IMR-90 (cell line): ENCODE data around the gene KLHL3. TPM values are rescaled to one million over a fixed set of nuclear protein-coding genes. Genes with fewer than 3 reads are reported as not detected.

Experiments used
- ATAC-seq: fragments of 200-7000 bp; cut with Tn5 transposase; 2 replicates; pipeline ENCODE4 v1.9.1; 2020; ENCODE audit warnings: low read depth, mild to moderate bottlenecking, moderate library complexity
- Bru-seq: library from RNA; stranded (reverse); fragments of 400-500 nt; gene quantifications from one replicate; lab custom pipeline; 2021; lab: Mats Ljungman, UMichigan
- BruChase-seq, 2 experiments: library from RNA; stranded (reverse); fragments of 400-500 nt; gene quantifications; one replicate each; lab custom pipeline; 2021; lab: Mats Ljungman, UMichigan
- BruUV-seq: library from RNA; stranded (reverse); fragments of 400-500 nt; replicated peaks from 2 replicates; lab custom pipeline; 2021; lab: Mats Ljungman, UMichigan
- CTCF ChIA-PET: fragments of 300-600 bp; formaldehyde crosslinking; extraction: SDS; loops from one replicate; lab custom pipeline; 2021; ENCODE audit warnings: antibody characterized with exemption; lab: Yijun Ruan, JAX
- POLR2A ChIA-PET: fragments of 300-600 bp; sonication (Branson Sonifier 250); formaldehyde crosslinking; loops from one replicate; lab custom pipeline; 2022; ENCODE audit warnings: antibody characterized with exemption; ENCODE audit not compliant: unreplicated experiment; lab: Charles Lee
- DNase-seq: peaks from one replicate; pipeline ENCODE4 v3.0.0; 2013
- H2AFZ ChIP-seq: replicated peaks from 2 replicates; pipeline ENCODE3; 2013; ENCODE audit warnings: low read length, mild to moderate bottlenecking; ENCODE audit not compliant: poor library complexity
- H2AK5ac ChIP-seq: 2 replicates; pipeline ENCODE4 v1.6.1; 2013; ENCODE audit warnings: low read depth, low read length, inconsistent platforms
- H2AK9ac ChIP-seq: replicated peaks from 2 replicates; pipeline ENCODE3; 2013; ENCODE audit warnings: mild to moderate bottlenecking, low read depth, low read length, moderate library complexity; ENCODE audit not compliant: poor library complexity
- H2BK120ac ChIP-seq: 2 replicates; pipeline ENCODE4 v1.6.1; 2013; ENCODE audit warnings: low read depth, low read length, inconsistent platforms
- H2BK15ac ChIP-seq: 3 replicates; pipeline ENCODE4 v1.6.1; 2013; ENCODE audit warnings: low read depth, low read length, inconsistent platforms
- H2BK20ac ChIP-seq: 2 replicates; pipeline ENCODE4 v1.6.1; 2013; ENCODE audit warnings: low read depth, mild to moderate bottlenecking, inconsistent platforms, low read length, moderate library complexity
- H2BK5ac ChIP-seq: 2 replicates; pipeline ENCODE4 v1.6.1; 2013; ENCODE audit warnings: mild to moderate bottlenecking, low read depth, low read length, inconsistent platforms; ENCODE audit not compliant: poor library complexity, severe bottlenecking
- H3K14ac ChIP-seq: replicated peaks from 2 replicates; pipeline ENCODE4 v1.6.1; 2013; ENCODE audit warnings: low read depth, low read length, inconsistent platforms
- H3K18ac ChIP-seq: 2 replicates; pipeline ENCODE4 v1.6.1; 2013; ENCODE audit warnings: low read depth, low read length, control low read depth
- H3K23ac ChIP-seq: 2 replicates; pipeline ENCODE4 v1.6.1; 2013; ENCODE audit warnings: low read depth, low read length, inconsistent platforms
- H3K27ac ChIP-seq: 2 replicates; pipeline ENCODE4 v1.5.1; 2013; ENCODE audit warnings: mild to moderate bottlenecking, control low read depth, low read length; ENCODE audit not compliant: insufficient read depth
- H3K27me3 ChIP-seq: 2 replicates; pipeline ENCODE4 v1.6.1; 2013; ENCODE audit warnings: low read length; ENCODE audit not compliant: control insufficient read depth, insufficient read depth
- H3K36me3 ChIP-seq: 2 replicates; pipeline ENCODE4 v1.6.1; 2013; ENCODE audit warnings: low read length, mixed read lengths; ENCODE audit not compliant: control insufficient read depth, insufficient read depth
- H3K4ac ChIP-seq: 2 replicates; pipeline ENCODE4 v1.6.1; 2013; ENCODE audit warnings: low read depth, low read length, inconsistent platforms
- H3K4me1 ChIP-seq: 2 replicates; pipeline ENCODE4 v1.6.1; 2013; ENCODE audit warnings: low read length, mixed read lengths; ENCODE audit not compliant: control insufficient read depth, insufficient read depth
- H3K4me2 ChIP-seq: 2 replicates; pipeline ENCODE4 v1.6.1; 2013; ENCODE audit warnings: low read depth, mild to moderate bottlenecking, control low read depth, low read length, moderate library complexity
- H3K4me3 ChIP-seq: 2 replicates; pipeline ENCODE4 v1.5.1; 2013; ENCODE audit warnings: low read depth, mild to moderate bottlenecking, control low read depth, low read length, moderate library complexity; ENCODE audit not compliant: insufficient read depth
- H3K56ac ChIP-seq: 2 replicates; pipeline ENCODE4 v1.6.1; 2013; ENCODE audit warnings: low read length, inconsistent platforms; ENCODE audit not compliant: insufficient read depth; ENCODE audit errors: extremely low read depth
- H3K79me1 ChIP-seq, 2 experiments: 2 replicates each; pipeline ENCODE4 v1.6.1; 2013; ENCODE audit warnings: low read length in 2 of 2, inconsistent platforms in 1 of 2, low read depth in 1 of 2
- H3K9ac ChIP-seq: 2 replicates; pipeline ENCODE4 v1.6.1; 2013; ENCODE audit warnings: low read depth, low read length, control low read depth
- H3K9me1 ChIP-seq: 2 replicates; pipeline ENCODE4 v1.6.1; 2013; ENCODE audit warnings: low read length, inconsistent platforms; ENCODE audit not compliant: insufficient read depth
- H3K9me3 ChIP-seq: 2 replicates; pipeline ENCODE4 v1.6.1; 2013; ENCODE audit warnings: low read length; ENCODE audit not compliant: control insufficient read depth, insufficient read depth
- H4K20me1 ChIP-seq: 2 replicates; pipeline ENCODE4 v1.6.1; 2013; ENCODE audit warnings: low read length, inconsistent platforms; ENCODE audit not compliant: insufficient read depth
- H4K5ac ChIP-seq: 2 replicates; pipeline ENCODE4 v1.6.1; 2013; ENCODE audit warnings: mild to moderate bottlenecking, low read depth, low read length, control low read depth
- H4K8ac ChIP-seq, 2 experiments: 2 replicates each; pipeline ENCODE4 v1.6.1; 2013; ENCODE audit warnings: low read depth in 2 of 2, low read length in 2 of 2, control low read depth in 1 of 2, inconsistent platforms in 1 of 2
- H4K91ac ChIP-seq: 2 replicates; pipeline ENCODE4 v1.6.1; 2013; ENCODE audit warnings: low read depth, low read length, inconsistent platforms; ENCODE audit not compliant: insufficient read depth
- CEBPB ChIP-seq: IDR thresholded peaks from 2 replicates; pipeline ENCODE4 v1.6.1; 2012; ENCODE audit warnings: low read depth, low read length, improper control_type of control experiment
- CHD1 ChIP-seq: IDR thresholded peaks from 2 replicates; pipeline ENCODE4 v1.6.1; 2012; ENCODE audit warnings: low read depth, low read length, improper control_type of control experiment
- FOS ChIP-seq: fragments of 150-350 bp; IDR thresholded peaks from 2 replicates; pipeline ENCODE4 v1.6.1; 2016; ENCODE audit warnings: low read depth, low read length
- MAFK ChIP-seq: IDR thresholded peaks from 2 replicates; pipeline ENCODE4 v1.6.1; 2012; ENCODE audit warnings: low read depth, low read length, improper control_type of control experiment
- MAZ ChIP-seq: IDR thresholded peaks from 2 replicates; pipeline ENCODE4 v1.6.1; 2012; ENCODE audit warnings: low read depth, mild to moderate bottlenecking, low read length, improper control_type of control experiment, moderate library complexity, borderline replicate concordance
- RCOR1 ChIP-seq: IDR thresholded peaks from 2 replicates; pipeline ENCODE4 v1.6.1; 2012; ENCODE audit warnings: mild to moderate bottlenecking, low read length, improper control_type of control experiment; ENCODE audit not compliant: insufficient replicate concordance
- RFX5 ChIP-seq: IDR thresholded peaks from 2 replicates; pipeline ENCODE4 v1.8.0; 2012; ENCODE audit warnings: low read depth, mild to moderate bottlenecking, low read length, moderate library complexity
- SMC3 ChIP-seq: fragments of 150-350 bp; IDR thresholded peaks from 2 replicates; pipeline ENCODE4 v1.6.1; 2016; ENCODE audit warnings: low read depth, mild to moderate bottlenecking, antibody characterized with exemption, low read length, moderate library complexity
- WGBS, 2 experiments: methylation state at CpG; one replicate each; pipeline versions ENCODE4 v1.1.5 to v1.1.7; 2013; ENCODE audit warnings: missing lambda C conversion rate in 2 of 2; ENCODE audit not compliant: insufficient read length in 1 of 2; ENCODE audit errors: extremely low coverage in 2 of 2; 5-methylcytosine and 5-hydroxymethylcytosine counted together
- dilution Hi-C: fragments of 300-500 bp; cut with HindIII; formaldehyde crosslinking; loops from one replicate; pipeline ENCODE4 v1.14.3; 2018; ENCODE audit warnings: low sequenced_read_pairs; ENCODE audit not compliant: unreplicated experiment
- in situ Hi-C: fragments of 300-500 bp; cut with MboI; formaldehyde crosslinking; loops from 3 replicates; pipeline ENCODE4 v1.14.3; 2019; ENCODE audit warnings: low sequenced_read_pairs, inconsistent platforms, mixed read lengths
- intact Hi-C: fragments of 100-400 bp; cut with micrococcal nuclease; formaldehyde crosslinking; loops from 2 replicates; pipeline ENCODE4 v1.10.0; 2022
- long read RNA-seq: library from polyadenylated mRNA; unstranded; transcript quantifications from one replicate; pipeline ENCODE4 v2.0.0, GENCODE V29; 2021; ENCODE audit not compliant: unreplicated experiment
- polyA plus RNA-seq, 3 experiments: library from polyadenylated mRNA; depleted of rRNA; stranded (reverse); fragments of >200 nt; gene quantifications; 2 replicates each; pipeline ENCODE4 v1.2.3, GENCODE V29; 2012; ENCODE audit warnings: low replicate concordance in 1 of 3
- total RNA-seq: library from RNA; depleted of rRNA; stranded (reverse); fragments of >200 nt; gene quantifications from 2 replicates; pipeline ENCODE4 v1.2.3, GENCODE V29; 2012; rRNA removed
- TF ChIP-seq, protein P1 (sequence below): fragments of 150-350 bp; IDR thresholded peaks from 2 replicates; pipeline ENCODE4 v1.6.1; 2017; ENCODE audit warnings: mild to moderate bottlenecking, antibody characterized with exemption, low read length, low read depth
- TF ChIP-seq, protein P2 (sequence below): conservative IDR thresholded peaks from 2 replicates; pipeline ENCODE4 v1.5.1; 2012; ENCODE audit warnings: mild to moderate bottlenecking, low read depth, low read length, improper control_type of control experiment

Gene KLHL3, protein sequence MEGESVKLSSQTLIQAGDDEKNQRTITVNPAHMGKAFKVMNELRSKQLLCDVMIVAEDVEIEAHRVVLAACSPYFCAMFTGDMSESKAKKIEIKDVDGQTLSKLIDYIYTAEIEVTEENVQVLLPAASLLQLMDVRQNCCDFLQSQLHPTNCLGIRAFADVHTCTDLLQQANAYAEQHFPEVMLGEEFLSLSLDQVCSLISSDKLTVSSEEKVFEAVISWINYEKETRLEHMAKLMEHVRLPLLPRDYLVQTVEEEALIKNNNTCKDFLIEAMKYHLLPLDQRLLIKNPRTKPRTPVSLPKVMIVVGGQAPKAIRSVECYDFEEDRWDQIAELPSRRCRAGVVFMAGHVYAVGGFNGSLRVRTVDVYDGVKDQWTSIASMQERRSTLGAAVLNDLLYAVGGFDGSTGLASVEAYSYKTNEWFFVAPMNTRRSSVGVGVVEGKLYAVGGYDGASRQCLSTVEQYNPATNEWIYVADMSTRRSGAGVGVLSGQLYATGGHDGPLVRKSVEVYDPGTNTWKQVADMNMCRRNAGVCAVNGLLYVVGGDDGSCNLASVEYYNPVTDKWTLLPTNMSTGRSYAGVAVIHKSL
- total RNA-seq = 4.1 and 4.7 TPM in 2 replicates
- 2.1 and 2.3 TPM in 2 replicates for polyA plus RNA-seq (2012; rRNA removed)
- polyA plus RNA-seq (2012; cell fraction: cytosol; rRNA removed) = 0.79 and 1.0 TPM in 2 replicates
- polyA plus RNA-seq (2012; cell fraction: nucleus; rRNA removed; ENCODE audit: low replicate concordance) = 8.1 and 16.6 TPM in 2 replicates
- percentile 40 among the genes with signal in this experiment for Bru-seq, nascent RNA
- percentile 35 among the genes with signal in this experiment for BruChase-seq, experiment 1, labeled RNA remaining after a 6-hour chase
- BruChase-seq, experiment 2, labeled RNA remaining after a 2-hour chase = percentile 36 among the genes with signal in this experiment
- long read RNA-seq = 0 reads

DNA sequence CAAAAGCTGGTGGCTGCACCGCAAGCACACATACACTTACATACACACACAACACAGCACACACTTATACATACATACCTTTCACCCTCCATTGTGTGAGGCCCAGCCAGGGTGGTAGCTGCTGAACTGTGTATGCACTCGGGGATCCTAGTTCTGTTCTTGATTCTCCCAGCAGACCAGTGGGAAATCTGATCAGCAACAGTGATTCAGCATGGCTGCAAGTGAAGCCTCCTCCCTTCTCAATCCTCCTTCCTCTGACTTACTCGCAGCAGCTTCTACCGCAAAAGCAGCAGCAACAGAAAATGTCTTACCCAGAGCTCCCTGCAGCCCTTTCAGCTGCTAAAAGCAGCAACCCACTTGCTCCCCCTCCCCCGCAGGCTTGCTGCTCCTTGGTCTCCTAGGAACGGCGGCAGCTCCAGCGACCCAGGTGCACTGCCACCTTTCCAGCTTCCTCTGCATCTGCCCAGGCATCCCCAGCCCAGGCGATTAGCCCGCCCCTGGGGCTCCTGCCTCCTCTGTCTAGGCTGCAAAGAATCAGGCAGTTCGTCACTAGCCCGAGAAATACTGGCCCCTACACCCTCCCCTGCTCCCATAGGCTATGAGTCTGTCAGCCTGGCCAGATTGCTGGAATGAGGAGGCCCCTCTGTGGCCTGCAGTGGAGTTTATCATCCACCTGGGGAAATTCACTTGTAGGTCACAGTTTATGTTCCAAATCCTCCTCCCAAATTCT is at the start of gene KLHL3:
Gene KLHL3 (minus strand): TSS at position 535 of the 730 bp plus-strand sequence. CDS start 443 bp downstream, at position 92.
- Histone ChIP-seq H3K9me1 (no peaks in the 10 kb centered on the region; the same call in 1 of the 2 replicates), H2AK9ac (peak within 1 kb of the TSS; percentile 45), H4K8ac (peak within 1 kb of the TSS; percentile 9 to 78), H3K4ac (peak within 1 kb of the TSS; percentile 80), H3K23ac (peak within 1 kb of the TSS; percentile 88), H3K4me1 (no peaks in the 10 kb centered on the region; the same call in none of the 2 replicates), H2BK5ac (peak within 1 kb of the TSS; percentile 66), H3K14ac (peak within 1 kb of the TSS; percentile 82), H2BK20ac (peak within 1 kb of the TSS; percentile 49; the same call in 1 of the 2 replicates), H3K9ac (peak within 1 kb of the TSS; percentile 65), H4K5ac (peak within 1 kb of the TSS; percentile 21), H4K20me1 (no peaks in the 10 kb centered on the region), H2BK120ac (peak within 1 kb of the TSS; percentile 64), H3K4me3 (peak within 1 kb of the TSS; percentile 33), H3K36me3 (no peaks in the 10 kb centered on the region), H2AK5ac (0 out of 2 replicates have a peak within 1 kb of the TSS, but pooled peaks have one; percentile 11), H3K56ac (peak within 1 kb of the TSS; percentile 44; the same call in 1 of the 2 replicates), H3K18ac (peak within 1 kb of the TSS; percentile 33; the same call in 1 of the 2 replicates), H2BK15ac (peak within 1 kb of the TSS; percentile 4; the same call in 1 of the 3 replicates), H4K91ac (peak within 1 kb of the TSS; percentile 54; the same call in 1 of the 2 replicates), H3K9me3 (no peaks in the 10 kb centered on the region), H3K4me2 (peak within 1 kb of the TSS; percentile 79), H3K79me1 (no peaks in the 10 kb centered on the region; a peak in 1 of 4 replicates), H3K27ac (peak within 1 kb of the TSS; percentile 6; the same call in 1 of the 2 replicates), H2AFZ (peak within 1 kb of the TSS; percentile 95), H3K27me3 (no peaks in the 10 kb centered on the region; the same call in 1 of the 2 replicates)
- BruUV-seq = no TSS peak
- ChIA-PET POLR2A (no interaction called here), CTCF (interaction anchor here (1.0 to 2.5 kb wide), 2 partner anchors 17 to 76 kb away, joined by 6 to 8 read pairs; no protein-coding TSS in a partner anchor)
- intact Hi-C loops (no loop called here), dilution Hi-C loops (no loop called here), in situ Hi-C loops (loop anchor here (5.0 to 25.0 kb wide), 2 partner anchors 78 to 423 kb away; no protein-coding TSS in a partner anchor)
- DNase-seq (peak; percentile 66), ATAC-seq (peak; percentile 78)
- WGBS, 2 experiments = 0% methylated on average over 5 of the region's 12 CpGs; no CpG with 5 or more reads in 1 of the 2 experiments
- TF ChIP-seq MAZ (no peak), MAFK (no peak), FOS (no peak), RCOR1 (no peak), RFX5 (no peak), SMC3 (peak; percentile 25; the same call in 1 of the 2 replicates), CHD1 (no peak), CEBPB (no peak)
- TF ChIP-seq, protein P1, sequence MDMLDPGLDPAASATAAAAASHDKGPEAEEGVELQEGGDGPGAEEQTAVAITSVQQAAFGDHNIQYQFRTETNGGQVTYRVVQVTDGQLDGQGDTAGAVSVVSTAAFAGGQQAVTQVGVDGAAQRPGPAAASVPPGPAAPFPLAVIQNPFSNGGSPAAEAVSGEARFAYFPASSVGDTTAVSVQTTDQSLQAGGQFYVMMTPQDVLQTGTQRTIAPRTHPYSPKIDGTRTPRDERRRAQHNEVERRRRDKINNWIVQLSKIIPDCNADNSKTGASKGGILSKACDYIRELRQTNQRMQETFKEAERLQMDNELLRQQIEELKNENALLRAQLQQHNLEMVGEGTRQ = no peak
- TF ChIP-seq, protein P2, sequence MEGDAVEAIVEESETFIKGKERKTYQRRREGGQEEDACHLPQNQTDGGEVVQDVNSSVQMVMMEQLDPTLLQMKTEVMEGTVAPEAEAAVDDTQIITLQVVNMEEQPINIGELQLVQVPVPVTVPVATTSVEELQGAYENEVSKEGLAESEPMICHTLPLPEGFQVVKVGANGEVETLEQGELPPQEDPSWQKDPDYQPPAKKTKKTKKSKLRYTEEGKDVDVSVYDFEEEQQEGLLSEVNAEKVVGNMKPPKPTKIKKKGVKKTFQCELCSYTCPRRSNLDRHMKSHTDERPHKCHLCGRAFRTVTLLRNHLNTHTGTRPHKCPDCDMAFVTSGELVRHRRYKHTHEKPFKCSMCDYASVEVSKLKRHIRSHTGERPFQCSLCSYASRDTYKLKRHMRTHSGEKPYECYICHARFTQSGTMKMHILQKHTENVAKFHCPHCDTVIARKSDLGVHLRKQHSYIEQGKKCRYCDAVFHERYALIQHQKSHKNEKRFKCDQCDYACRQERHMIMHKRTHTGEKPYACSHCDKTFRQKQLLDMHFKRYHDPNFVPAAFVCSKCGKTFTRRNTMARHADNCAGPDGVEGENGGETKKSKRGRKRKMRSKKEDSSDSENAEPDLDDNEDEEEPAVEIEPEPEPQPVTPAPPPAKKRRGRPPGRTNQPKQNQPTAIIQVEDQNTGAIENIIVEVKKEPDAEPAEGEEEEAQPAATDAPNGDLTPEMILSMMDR = peak; percentile 36; the same call in 1 of the 2 replicates
